HG03280 (cell line): ENCODE results near the gene SCIMP.
"Not testable (repeated sequence)": the region's sequence is repeated elsewhere in the genome, so short reads cannot be mapped to it uniquely, and the experiment has no call there.

ENCODE experiments used
- ATAC-seq: cut with Tn5 transposase; IDR thresholded peaks from one replicate; pipeline ENCODE4 v1.9.1; 2021; ENCODE audit warnings: mild to moderate bottlenecking, moderate library complexity; ENCODE audit not compliant: unreplicated experiment

SCIMP gene

GRCh38 chr17:5238333-5238732 lies 3.7 kb upstream of the SCIMP start:
- no peak for ATAC-seq

- ATAC-seq, result peak; percentile 46
Observed at GRCh38 chr17:5237541-5238016, 2.9 kb upstream of the SCIMP start.

- no peak for ATAC-seq
Observed at GRCh38 chr17:5236938-5237540, 2.4 kb upstream of the SCIMP start.

GRCh38 chr17:5233492-5233891 lies 1.2 kb downstream of the SCIMP start:
- not testable (repeated sequence) for ATAC-seq

- ATAC-seq, result no peak
Observed at GRCh38 chr17:5226940-5227878, 7.5 kb downstream of the SCIMP start.

GRCh38 chr17:5225668-5226457 lies 8.8 kb downstream of the SCIMP start:
- peak; percentile 46 for ATAC-seq

- ATAC-seq, result not testable (repeated sequence)
Observed at GRCh38 chr17:5221912-5222311, 12.7 kb downstream of the SCIMP start.

GRCh38 chr17:5220074-5220473 lies 14.6 kb downstream of the SCIMP start:
- ATAC-seq, result no peak

- ATAC-seq, result no peak
Observed at GRCh38 chr17:5219536-5219935, 15.1 kb downstream of the SCIMP start.

GRCh38 chr17:5217562-5217961 lies 17.1 kb downstream of the SCIMP start:
- ATAC-seq, result not testable (repeated sequence)

GRCh38 chr17:5211458-5211857 lies 23.2 kb downstream of the SCIMP start:
- no peak for ATAC-seq

- no peak for ATAC-seq
Observed at GRCh38 chr17:5210614-5211252, 23.9 kb downstream of the SCIMP start.

- ATAC-seq, result no peak
Observed at GRCh38 chr17:5210091-5210490, 24.6 kb downstream of the SCIMP start.

- ATAC-seq, result no peak
Observed at GRCh38 chr17:5209396-5209795, 25.3 kb downstream of the SCIMP start.

GRCh38 chr17:5203908-5204294 lies 30.8 kb downstream of the SCIMP start:
- ATAC-seq, result no peak

GRCh38 chr17:5203178-5203907 lies 31.3 kb downstream of the SCIMP start:
- no peak for ATAC-seq

- no peak for ATAC-seq
Observed at GRCh38 chr17:5201011-5201410, 33.6 kb downstream of the SCIMP start.

- no peak for ATAC-seq
Observed at GRCh38 chr17:5200360-5200759, 34.3 kb downstream of the SCIMP start.

- no peak for ATAC-seq
Observed at GRCh38 chr17:5198472-5198871, 36.2 kb downstream of the SCIMP start.

- no peak for ATAC-seq
Observed at GRCh38 chr17:5194346-5194745, 40.3 kb downstream of the SCIMP start.
